B cell (primary cell): ENCODE measurements around the gene AFF2. TPM values are rescaled to one million over a fixed set of nuclear protein-coding genes. Genes with fewer than 3 reads are reported as not detected.

Source experiments
- ATAC-seq: fragments of 200-7000 bp; cut with Tn5 transposase; one replicate; pipeline ENCODE4 v1.10.0; 2021; ENCODE audit warnings: low read depth, mild to moderate bottlenecking, moderate number of reproducible peaks, moderate library complexity
- CTCF ChIA-PET: fragments of 350-600 bp; sonication (Branson Sonifier 250); formaldehyde crosslinking; loops from one replicate; lab custom pipeline; 2021; ENCODE audit warnings: antibody characterized with exemption, inconsistent platforms; lab: Charles Lee
- POLR2A ChIA-PET: fragments of 350-600 bp; sonication (Branson Sonifier 250); formaldehyde crosslinking; loops from one replicate; lab custom pipeline; 2021; ENCODE audit warnings: antibody characterized with exemption; lab: Charles Lee
- DNase-seq: peaks from one replicate; pipeline ENCODE4 v3.0.0; 2013
- H2AFZ ChIP-seq: 2 replicates; pipeline ENCODE4 v1.6.1; 2012; ENCODE audit warnings: mild to moderate bottlenecking, low read depth, low read length; ENCODE audit not compliant: insufficient read depth, poor library complexity, severe bottlenecking
- H3K27ac ChIP-seq, 2 donors: 1 replicate in 1 of 2; 2 replicates in 1 of 2; pipeline ENCODE4 v1.5.1; 2012 to 2013; ENCODE audit warnings: low read length in 2 of 2, mild to moderate bottlenecking in 2 of 2, moderate library complexity in 1 of 2
- H3K27me3 ChIP-seq, 4 experiments: fragments of 200-600 bp in 1 of 4; sonication (generic) in 1 of 4; replicated peaks in 1 of 4; 1 replicate in 2 of 4; 2 replicates in 2 of 4; pipeline versions ENCODE4 v1.6.1 to v1.7.0; 2013 to 2016; ENCODE audit warnings: low read length in 3 of 4, mild to moderate bottlenecking in 2 of 4, mixed read lengths in 1 of 4, moderate library complexity in 1 of 4; ENCODE audit not compliant: insufficient read depth in 4 of 4, control insufficient read depth in 3 of 4; ENCODE audit errors: control extremely low read depth in 1 of 4
- H3K36me3 ChIP-seq, 2 experiments: replicated peaks in 1 of 2; 1 replicate in 1 of 2; 2 replicates in 1 of 2; pipeline versions ENCODE4 v1.6.1 to v1.7.1; 2013; ENCODE audit warnings: low read length in 1 of 2; ENCODE audit not compliant: insufficient read depth in 2 of 2, control insufficient read depth in 1 of 2; ENCODE audit errors: control extremely low read depth in 1 of 2, extremely low read depth in 1 of 2
- H3K4me1 ChIP-seq, 2 donors: fragments of 200-600 bp in 1 of 2; sonication (generic) in 1 of 2; 1 replicate in 1 of 2; 2 replicates in 1 of 2; pipeline versions ENCODE4 v1.5.1 to v1.6.1; 2013 to 2017; ENCODE audit warnings: low read length in 2 of 2; ENCODE audit not compliant: control insufficient read depth in 2 of 2, insufficient read depth in 2 of 2
- H3K4me2 ChIP-seq: replicated peaks from 2 replicates; pipeline ENCODE3; 2012; ENCODE audit warnings: mild to moderate bottlenecking, low read depth, low read length; ENCODE audit not compliant: poor library complexity, severe bottlenecking
- H3K4me3 ChIP-seq, 5 experiments: fragments of 200-600 bp in 1 of 5; sonication (generic) in 1 of 5; 1 replicate in 3 of 5; 2 replicates in 2 of 5; pipeline versions ENCODE4 v1.5.1 to v1.7.0; 2011 to 2016; ENCODE audit warnings: low read length in 4 of 5, mild to moderate bottlenecking in 4 of 5, low read depth in 2 of 5, control low read depth in 1 of 5, moderate library complexity in 1 of 5; ENCODE audit not compliant: insufficient read depth in 1 of 5; ENCODE audit errors: control extremely low read depth in 1 of 5, extremely low read depth in 1 of 5
- H3K79me2 ChIP-seq: fragments of 200-600 bp; sonication (generic); one replicate; pipeline ENCODE4 v1.6.0; 2016; ENCODE audit warnings: low read length; ENCODE audit not compliant: control insufficient read depth, insufficient read depth
- H3K9ac ChIP-seq: fragments of 200-600 bp; sonication (generic); 2 replicates; pipeline ENCODE4 v1.6.1; 2017; ENCODE audit warnings: mild to moderate bottlenecking, low read length, moderate library complexity
- H3K9me3 ChIP-seq, 3 donors: one replicate each; pipeline versions ENCODE4 v1.6.1 to v1.7.1; 2013; ENCODE audit warnings: low read length in 2 of 3; ENCODE audit not compliant: control insufficient read depth in 2 of 3, insufficient read depth in 1 of 3; ENCODE audit errors: control extremely low read depth in 1 of 3
- H4K20me1 ChIP-seq: 2 replicates; pipeline ENCODE4 v1.6.0; 2012; ENCODE audit warnings: mild to moderate bottlenecking, low read length; ENCODE audit not compliant: insufficient read depth, control insufficient read depth, poor library complexity, severe bottlenecking
- H3K27ac Mint-ChIP-seq: one replicate; pipeline ENCODE4 v1.8.0; 2021; ENCODE audit warnings: mixed read lengths
- H3K27me3 Mint-ChIP-seq: one replicate; pipeline ENCODE4 v1.8.0; 2021; ENCODE audit warnings: mixed read lengths
- H3K4me1 Mint-ChIP-seq: one replicate; pipeline ENCODE4 v1.8.0; 2021; ENCODE audit warnings: mixed read lengths
- H3K4me3 Mint-ChIP-seq: one replicate; pipeline ENCODE4 v1.8.0; 2021; ENCODE audit warnings: mixed read lengths
- H3K9me3 Mint-ChIP-seq: one replicate; pipeline ENCODE4 v1.8.0; 2022; ENCODE audit warnings: mixed read lengths; ENCODE audit not compliant: insufficient read depth
- CTCF ChIP-seq: fragments of 200-600 bp; IDR thresholded peaks from one replicate; pipeline ENCODE4 v1.8.0; 2022; ENCODE audit warnings: antibody characterized with exemption, mild to moderate bottlenecking
- EZH2 ChIP-seq: IDR thresholded peaks from 2 replicates; pipeline ENCODE4 v1.6.1; 2012; ENCODE audit warnings: borderline replicate concordance, low read depth, mild to moderate bottlenecking, moderate library complexity, low read length; ENCODE audit not compliant: insufficient read depth, poor library complexity, severe bottlenecking
- WGBS: methylation state at CpG from one replicate; pipeline ENCODE4 v1.1.5; 2013; ENCODE audit warnings: missing lambda C conversion rate; ENCODE audit not compliant: insufficient coverage; 5-methylcytosine and 5-hydroxymethylcytosine counted together
- intact Hi-C: fragments of 100-400 bp; cut with micrococcal nuclease; formaldehyde crosslinking; loops from one replicate; pipeline ENCODE4 v1.10.0; 2022
- polyA plus RNA-seq: library from polyadenylated mRNA; depleted of rRNA; stranded (reverse); fragments of >200 nt; gene quantifications from 2 replicates; pipeline ENCODE4 v1.2.3, GENCODE V29; 2012
- total RNA-seq, 2 donors: library from RNA; stranded (reverse); fragments of 120-200 nt in 1 of 2; gene quantifications; 1 replicate in 1 of 2; 2 replicates in 1 of 2; pipeline versions ENCODE4 v1.2.3 to v1.2.4, GENCODE V29; 2013 to 2022

Gene AFF2
- total and polyA plus RNA-seq, 2 donors (not counting 1 experiment from before 2014, with no cell fraction given), result 0.06 to 12.0 TPM

- intact Hi-C loops, result no loop called here
- WGBS, result 100% methylated on average over 1 of the region's 2 CpGs
- Histone ChIP-seq H3K79me2 (no peaks in the 10 kb centered on the region), H4K20me1 (no peaks in the 10 kb centered on the region), H3K4me1 (no peaks in the 10 kb centered on the region), H3K27me3 (no peaks in the 10 kb centered on the region), H3K9ac (no peak overlapping the region), H3K36me3 (no peaks in the 10 kb centered on the region), H3K27ac (no peak overlapping the region), H2AFZ (no peak overlapping the region), H3K4me2 (no peak overlapping the region), H3K9me3 (no peaks in the 10 kb centered on the region), H3K4me3 (no peak overlapping the region)
- no peak for TF ChIP-seq CTCF
- TF ChIP-seq EZH2, result no peak
- DNase-seq (no peak), ATAC-seq (no peak)
- H3K27me3 Mint-ChIP-seq, result no peaks in the 10 kb centered on the region
- ChIA-PET POLR2A (no interaction called here), CTCF (no interaction called here)
- no peaks in the 10 kb centered on the region for H3K9me3 Mint-ChIP-seq
- no peaks in the 10 kb centered on the region for H3K4me1 Mint-ChIP-seq
- H3K27ac Mint-ChIP-seq, result no peak overlapping the region
- H3K4me3 Mint-ChIP-seq, result no peak overlapping the region
These were observed 191.0 kb downstream of the AFF2 start for GRCh38 chrX:148691456-148691855.

- intact Hi-C loops, result no loop called here
- Histone ChIP-seq H3K27me3 (no peaks in the 10 kb centered on the region), H3K79me2 (no peaks in the 10 kb centered on the region), H3K4me2 (no peak overlapping the region), H3K27ac (no peak overlapping the region), H3K9me3 (no peaks in the 10 kb centered on the region), H3K9ac (no peak overlapping the region), H4K20me1 (no peaks in the 10 kb centered on the region), H3K4me1 (peaks cover 3 to 9% of the 10 kb centered on the region in 2 donors), H2AFZ (no peak overlapping the region), H3K4me3 (no peak overlapping the region), H3K36me3 (no peaks in the 10 kb centered on the region)
- no peak for DNase-seq
- peaks cover 13% of the 10 kb centered on the region for H3K4me1 Mint-ChIP-seq
- no peak overlapping the region for H3K27ac Mint-ChIP-seq
- H3K4me3 Mint-ChIP-seq, result no peak overlapping the region
- ChIA-PET CTCF (no interaction called here), POLR2A (no interaction called here)
- ATAC-seq, result no peak
- TF ChIP-seq CTCF (no peak), EZH2 (no peak)
- no peaks in the 10 kb centered on the region for H3K9me3 Mint-ChIP-seq
- H3K27me3 Mint-ChIP-seq, result peaks cover 4% of the 10 kb centered on the region
- no CpG with 5 or more reads among the region's 3 CpGs for whole genome bisulfite sequencing
These were observed 194.8 kb downstream of the AFF2 start for GRCh38 chrX:148695255-148695654.
